ENCODE measurements around the gene ZNF485.
"Not testable (repeated sequence)": the region's sequence is repeated elsewhere in the genome, so short reads cannot be mapped to it uniquely, and the experiment has no call there.

ZNF485 gene

GRCh38 chr10:43606323-43607198, at the start of gene ZNF485:
TSS of gene ZNF485 (plus strand) at chr10:43606438. CDS start at chr10:43607051, 613 bp downstream.
- peak; percentile 46 to 56 for DNase-seq (ENCODE audit: low read depth in 2 of 2)

GRCh38 chr10:43557214-43557613, 49.0 kb upstream of the ZNF485 start:
- no peak for DNase-seq (ENCODE audit: low read depth in 2 of 2)

GRCh38 chr10:43569681-43570080, 36.6 kb upstream of the ZNF485 start:
- DNase-seq (ENCODE audit: low read depth in 2 of 2), result no peak

- no peak for DNase-seq (ENCODE audit: low read depth in 2 of 2)
These were observed 35.3 kb upstream of the ZNF485 start for GRCh38 chr10:43570971-43571370.

- no peak for DNase-seq (ENCODE audit: low read depth in 2 of 2)
These were observed 32.8 kb upstream of the ZNF485 start for GRCh38 chr10:43573250-43574000.

GRCh38 chr10:43574001-43574892, 32.0 kb upstream of the ZNF485 start, which contains the start of gene ZNF239:
TSS of gene ZNF239 (minus strand) at chr10:43574616. CDS start at chr10:43558079, 16,537 bp downstream.
- peak; percentile 72 to 74 for DNase-seq (ENCODE audit: low read depth in 2 of 2)

- DNase-seq (ENCODE audit: low read depth in 2 of 2), result no peak
These were observed 31.3 kb upstream of the ZNF485 start for GRCh38 chr10:43574906-43575305.

- DNase-seq (ENCODE audit: low read depth in 2 of 2), result no peak
These were observed 30.2 kb upstream of the ZNF485 start for GRCh38 chr10:43576062-43576461.

- DNase-seq (ENCODE audit: low read depth in 2 of 2), result no peak
These were observed 29.7 kb upstream of the ZNF485 start for GRCh38 chr10:43576580-43576979.

GRCh38 chr10:43584051-43584450, 22.2 kb upstream of the ZNF485 start:
- no peak for DNase-seq (ENCODE audit: low read depth in 2 of 2)

GRCh38 chr10:43585046-43585445, 21.2 kb upstream of the ZNF485 start:
- DNase-seq (ENCODE audit: low read depth in 2 of 2), result no peak

- DNase-seq (ENCODE audit: low read depth in 2 of 2), result no peak
These were observed 20.1 kb upstream of the ZNF485 start for GRCh38 chr10:43585981-43586729.

GRCh38 chr10:43586730-43587115, 19.5 kb upstream of the ZNF485 start:
- not testable (repeated sequence) for DNase-seq (ENCODE audit: low read depth in 2 of 2)

- no peak for DNase-seq (ENCODE audit: low read depth in 2 of 2)
These were observed 14.8 kb upstream of the ZNF485 start for GRCh38 chr10:43591303-43591904.

- DNase-seq (ENCODE audit: low read depth in 2 of 2), result no peak
These were observed 11.2 kb upstream of the ZNF485 start for GRCh38 chr10:43594944-43595589.

GRCh38 chr10:43595739-43596298, 10.4 kb upstream of the ZNF485 start:
- DNase-seq (ENCODE audit: low read depth in 2 of 2), result no peak

- DNase-seq (ENCODE audit: low read depth in 2 of 2), result no peak
These were observed 9.7 kb upstream of the ZNF485 start for GRCh38 chr10:43596546-43596945.

- no peak for DNase-seq (ENCODE audit: low read depth in 2 of 2)
These were observed 7.8 kb upstream of the ZNF485 start for GRCh38 chr10:43598446-43598845.

- no peak for DNase-seq (ENCODE audit: low read depth in 2 of 2)
These were observed 6.9 kb upstream of the ZNF485 start for GRCh38 chr10:43599333-43599732.

GRCh38 chr10:43601576-43601975, 4.7 kb upstream of the ZNF485 start:
- not testable (repeated sequence) for DNase-seq (ENCODE audit: low read depth in 2 of 2)

Data from activated CD4-positive, alpha-beta T cell treated with anti-CD3 and anti-CD28 coated beads for 24 hours (primary cell).